GM18511 (cell line): Measurements from ENCODE around the gene CLOCK.

ENCODE experiments used
- ATAC-seq: cut with Tn5 transposase; IDR thresholded peaks from one replicate; pipeline ENCODE4 v1.9.1; 2021; ENCODE audit warnings: mild to moderate bottlenecking, moderate library complexity; ENCODE audit not compliant: unreplicated experiment

CLOCK gene

GRCh38 chr4:55386073-55386472 lies 160.6 kb downstream of the CLOCK start:
- ATAC-seq, result no peak

GRCh38 chr4:55385201-55385649 lies 161.5 kb downstream of the CLOCK start:
- no peak for ATAC-seq

- no peak for ATAC-seq
Measured at GRCh38 chr4:55382488-55383003, 164.2 kb downstream of the CLOCK start.

DNA sequence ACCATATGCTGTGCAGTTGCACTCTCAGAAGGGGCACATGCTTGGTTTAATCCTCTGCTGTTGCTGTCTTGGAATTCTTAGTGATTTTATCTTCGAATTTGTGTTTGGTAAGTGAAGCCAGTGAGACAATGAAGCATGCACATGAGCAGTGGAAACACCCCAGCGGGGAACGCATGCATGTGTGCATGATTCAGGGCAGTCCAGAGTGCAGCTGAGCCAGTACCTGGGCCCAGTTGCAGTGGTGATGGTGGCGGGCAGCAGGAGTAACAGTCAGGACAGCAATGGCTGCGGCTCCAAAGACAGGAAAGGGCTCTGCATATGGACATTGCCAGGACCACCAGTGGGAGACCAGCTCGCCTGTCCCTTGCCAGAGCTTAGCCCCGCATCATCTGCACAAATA lies 165.2 kb downstream of the CLOCK start:
- ATAC-seq, result no peak

DNA sequence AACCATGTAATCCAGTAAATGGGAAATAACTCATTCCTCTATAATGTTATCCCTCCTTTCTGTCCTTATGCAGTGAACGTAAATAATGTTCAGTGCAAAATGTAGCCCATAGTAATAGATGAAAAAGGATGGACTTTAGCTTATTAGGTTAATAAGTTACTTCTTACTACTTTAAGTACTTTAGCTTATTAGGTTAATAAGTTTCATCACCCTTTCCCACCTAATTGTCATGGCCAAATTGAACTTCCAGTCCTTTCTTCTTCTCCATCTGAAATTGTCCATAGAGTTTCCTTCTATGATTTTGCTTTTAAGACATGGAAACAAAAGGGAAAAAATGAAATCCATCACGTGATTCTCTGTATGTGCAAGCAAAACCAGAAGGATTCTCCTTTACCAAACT lies 166.1 kb downstream of the CLOCK start:
- ATAC-seq, result no peak

- ATAC-seq, result no peak
Measured at GRCh38 chr4:55378617-55379467, 167.9 kb downstream of the CLOCK start.
